SIG-M5 (cell line): ENCODE data around the gene IGLL1.
"Not testable (repeated sequence)": the region's sequence is repeated elsewhere in the genome, so short reads cannot be mapped to it uniquely, and the experiment has no call there.

Experiments
- DNase-seq: peaks from one replicate; lab custom pipeline; 2025; lab: John Stamatoyannopoulos, UW

Gene IGLL1

GRCh38 chr22:23579870-23580575 is at the start of gene IGLL1:
Gene IGLL1 (minus strand): TSS chr22:23580290. CDS start chr22:23580190, 100 bp downstream.
- DNase-seq = no peak

- DNase-seq = not testable (repeated sequence)
Observed at GRCh38 chr22:23628056-23628743, 48.1 kb upstream of the IGLL1 start.

- DNase-seq = not testable (repeated sequence)
Observed at GRCh38 chr22:23627401-23628055, 47.4 kb upstream of the IGLL1 start.

- no peak for DNase-seq
Observed at GRCh38 chr22:23626286-23626975, 46.3 kb upstream of the IGLL1 start.

- DNase-seq = no peak
Observed at GRCh38 chr22:23622634-23623033, 42.5 kb upstream of the IGLL1 start.

- DNase-seq = not testable (repeated sequence)
Observed at GRCh38 chr22:23621916-23622315, 41.8 kb upstream of the IGLL1 start.

- DNase-seq = no peak
Observed at GRCh38 chr22:23621082-23621780, 41.1 kb upstream of the IGLL1 start.

- DNase-seq = no peak
Observed at GRCh38 chr22:23613193-23613972, 33.3 kb upstream of the IGLL1 start.

- DNase-seq = no peak
Observed at GRCh38 chr22:23609983-23610781, 30.1 kb upstream of the IGLL1 start.

GRCh38 chr22:23608583-23608982 is 28.5 kb upstream of the IGLL1 start:
- DNase-seq = no peak

GRCh38 chr22:23606204-23607131 is 26.4 kb upstream of the IGLL1 start:
- no peak for DNase-seq

- DNase-seq = no peak
Observed at GRCh38 chr22:23604939-23605712, 25.0 kb upstream of the IGLL1 start.

- DNase-seq = no peak
Observed at GRCh38 chr22:23603266-23603665, 23.2 kb upstream of the IGLL1 start.

- DNase-seq = no peak
Observed at GRCh38 chr22:23598805-23599518, 18.9 kb upstream of the IGLL1 start.

GRCh38 chr22:23597576-23598268 is 17.6 kb upstream of the IGLL1 start:
- DNase-seq = not testable (repeated sequence)

GRCh38 chr22:23595904-23596303 is 15.8 kb upstream of the IGLL1 start:
- not testable (repeated sequence) for DNase-seq

- no peak for DNase-seq
Observed at GRCh38 chr22:23591846-23592245, 11.8 kb upstream of the IGLL1 start.
